Measurements from ENCODE around the gene RHO. TPM values are rescaled to one million over a fixed set of nuclear protein-coding genes. Genes with fewer than 3 reads are reported as not detected.

The RHO gene
- total and polyA plus RNA-seq, 2 donors (not counting 3 experiments of a cell fraction or from before 2014, with no cell fraction given) = not detected

- FAIRE-seq = no peak
- POLR2A ChIA-PET = interaction anchor here (1.3 kb wide), 1 partner anchor 16 kb away, joined by 3 read pairs; no protein-coding TSS in a partner anchor
- H3K9ac ChIP-seq (replicated peaks; ENCODE audit: extremely low read depth, insufficient read depth, low read length) = no peak overlapping the region
Observed at GRCh38 chr3:129577925-129578786, 49.7 kb downstream of the RHO start.

GRCh38 chr3:129579991-129580390 is 51.6 kb downstream of the RHO start:
- intact Hi-C loops (cut with micrococcal nuclease) = no loop called here
- Histone ChIP-seq H4K20me1 (replicated peaks; ENCODE audit: control insufficient read depth, extremely low read depth, insufficient read depth, low read length) (no peaks in the 10 kb centered on the region), H3K4me2 (ENCODE audit: insufficient read depth, low read length) (no peak overlapping the region), H3K27me3 (ENCODE audit: control insufficient read depth in 2 of 2, insufficient read depth in 2 of 2, low read length in 2 of 2) (no peaks in the 10 kb centered on the region), H2AFZ (ENCODE audit: low read depth, low read length) (no peak overlapping the region), H3K4me3 (replicated peaks in 1 of 3; ENCODE audit: insufficient read depth in 1 of 3, low read depth in 1 of 3, low read length in 3 of 3) (no peak overlapping the region), H3K4me1 (ENCODE audit: control insufficient read depth, extremely low read depth, insufficient read depth, low read length) (peaks cover 12% of the 10 kb centered on the region), H3K9me1 (replicated peaks; ENCODE audit: control insufficient read depth, extremely low read depth, insufficient read depth, low read length) (no peaks in the 10 kb centered on the region), H3K27ac (ENCODE audit: insufficient read depth, low read depth, low read length) (no peak overlapping the region), H3K36me3 (ENCODE audit: control insufficient read depth in 2 of 2, extremely low read depth in 1 of 2, insufficient read depth in 2 of 2, low read length in 2 of 2) (peaks cover 28 to 81% of the 10 kb centered on the region in 2 experiments), H3K9me3 (replicated peaks; ENCODE audit: control insufficient read depth, insufficient read depth, low read length) (no peaks in the 10 kb centered on the region), H3K9ac (replicated peaks; ENCODE audit: extremely low read depth, insufficient read depth, low read length) (no peak overlapping the region), H3K79me2 (ENCODE audit: control insufficient read depth, insufficient read depth, low read length) (peaks cover 25% of the 10 kb centered on the region)
- ChIA-PET POLR2A (interaction anchor here (1.3 kb wide), 1 partner anchor 15 kb away, joined by 3 read pairs; no protein-coding TSS in a partner anchor), CTCF (no interaction called here)
- DNase-seq (ENCODE audit: low read depth, low spot score) (no peak), FAIRE-seq (no peak)
- no peak for TF ChIP-seq POLR2AphosphoS5 (IDR thresholded peaks at IDR 0.05; ENCODE audit: insufficient read depth, low read depth, low read length)
- peak; percentile 4 for TF ChIP-seq POLR2A (IDR thresholded peaks at IDR 0.05; ENCODE audit: low read depth, low read length)
- BruUV-seq (replicated peaks) = no TSS peak
- dilution Hi-C loops (cut with MboI; ENCODE audit: extremely low pct_ligation_motif_present, low sequenced_read_pairs) = no loop called here

More at GRCh38 chr3:129577925-129578786, 49.7 kb downstream of the RHO start:
- Histone ChIP-seq H3K79me2 (ENCODE audit: control insufficient read depth, insufficient read depth, low read length) (peaks cover 17% of the 10 kb centered on the region), H3K4me1 (ENCODE audit: control insufficient read depth, extremely low read depth, insufficient read depth, low read length) (peaks cover 12% of the 10 kb centered on the region), H2AFZ (ENCODE audit: low read depth, low read length) (no peak overlapping the region), H3K27me3 (ENCODE audit: control insufficient read depth in 2 of 2, insufficient read depth in 2 of 2, low read length in 2 of 2) (no peaks in the 10 kb centered on the region), H3K4me2 (ENCODE audit: insufficient read depth, low read length) (no peak overlapping the region), H3K9me1 (replicated peaks; ENCODE audit: control insufficient read depth, extremely low read depth, insufficient read depth, low read length) (no peaks in the 10 kb centered on the region), H4K20me1 (replicated peaks; ENCODE audit: control insufficient read depth, extremely low read depth, insufficient read depth, low read length) (no peaks in the 10 kb centered on the region), H3K27ac (ENCODE audit: insufficient read depth, low read depth, low read length) (no peak overlapping the region), H3K4me3 (replicated peaks in 1 of 3; ENCODE audit: insufficient read depth in 1 of 3, low read depth in 1 of 3, low read length in 3 of 3) (no peak overlapping the region), H3K9me3 (replicated peaks; ENCODE audit: control insufficient read depth, insufficient read depth, low read length) (no peaks in the 10 kb centered on the region), H3K36me3 (ENCODE audit: control insufficient read depth in 2 of 2, extremely low read depth in 1 of 2, insufficient read depth in 2 of 2, low read length in 2 of 2) (peaks cover 25 to 83% of the 10 kb centered on the region in 2 experiments)
- DNase-seq (ENCODE audit: low read depth, low spot score) = no peak
- no peak for TF ChIP-seq EZH2 (IDR thresholded peaks at IDR 0.05; ENCODE audit: borderline replicate concordance, low read depth, low read length, severe bottlenecking)
- TF ChIP-seq JUN (IDR thresholded peaks at IDR 0.05; ENCODE audit: borderline replicate concordance, insufficient read depth, insufficient read length, low read depth) = no peak
- TF ChIP-seq MYC (IDR thresholded peaks at IDR 0.05; ENCODE audit: low read depth, low read length) = no peak
- no peak for TF ChIP-seq POLR2A (IDR thresholded peaks at IDR 0.05; ENCODE audit: low read depth, low read length)
- no peak for TF ChIP-seq GATA2 (IDR thresholded peaks at IDR 0.05; ENCODE audit: insufficient read depth, insufficient read length, low read depth, low read length)
- intact Hi-C loops (cut with micrococcal nuclease) (no loop called here), dilution Hi-C loops (cut with MboI; ENCODE audit: extremely low pct_ligation_motif_present, low sequenced_read_pairs) (no loop called here)
- no TSS peak for BruUV-seq (replicated peaks)
- CTCF ChIA-PET = interaction anchor here (1.1 to 2.8 kb wide), 3 partner anchors 11 to 88 kb away, joined by 3 to 10 read pairs (median 3); no protein-coding TSS in a partner anchor

Data from endothelial cell of umbilical vein (primary cell).